ENCODE data around the gene ANKRD34B. TPM values are rescaled to one million over a fixed set of nuclear protein-coding genes. Genes with fewer than 3 reads are reported as not detected.

The ANKRD34B gene
- total and polyA plus RNA-seq, 2 of the 13 experiments (the other 11 are each of a cell fraction or from before 2014, with no cell fraction given), result 0.01 to 0.04 TPM

DNA sequence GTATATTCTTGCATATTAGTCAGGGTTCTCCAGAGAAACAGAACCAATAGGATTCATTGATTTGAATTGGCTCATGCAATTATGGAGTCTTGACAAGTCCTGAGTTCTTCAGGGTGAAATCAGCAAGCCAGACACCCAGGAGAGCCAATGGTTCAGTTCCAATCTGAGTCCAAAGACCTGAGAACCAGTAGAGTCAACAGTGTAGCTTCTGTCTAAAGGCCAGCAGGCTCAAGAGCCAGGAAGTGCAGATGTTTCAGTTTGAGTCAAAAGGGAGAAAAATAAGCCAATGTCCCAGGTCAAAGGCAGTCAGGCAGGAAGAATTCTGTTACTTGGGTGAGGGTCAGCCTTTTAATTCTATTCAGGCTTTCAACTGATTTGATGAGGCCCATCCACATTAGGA is 37.8 kb upstream of the ANKRD34B start:
- CTCF ChIA-PET (ENCODE audit: low intra/inter-chr PET ratio, low total read pairs), result no interaction called here
- H3K4me2 ChIP-seq (ENCODE audit: low read depth, low read length), result peak overlapping the region; percentile 48
- intact Hi-C loops (cut with micrococcal nuclease; ENCODE audit: unreplicated experiment) (no loop called here), in situ Hi-C loops (cut with HindIII; ENCODE audit: extremely low pct_ligation_motif_present, low pct_unique_long_range_greater_than_20kb) (no loop called here)
- no peaks in the 10 kb centered on the region for H3K79me2 ChIP-seq (ENCODE audit: insufficient read depth, low read length)
- H3K4me3 ChIP-seq (replicated peaks in 1 of 3; ENCODE audit: insufficient read depth in 1 of 3, low read depth in 2 of 3, low read length in 3 of 3), result no peak overlapping the region
- peak; percentile 67 for DNase-seq (ENCODE audit: low spot score)
- no peaks in the 10 kb centered on the region for H3K36me3 ChIP-seq (replicated peaks in 1 of 2; ENCODE audit: control insufficient read depth in 1 of 2, insufficient read depth in 2 of 2, low read length in 2 of 2)
- no peak overlapping the region for H2AFZ ChIP-seq (ENCODE audit: low read length)
- peak; percentile 100 for ATAC-seq
- no peaks in the 10 kb centered on the region for H3K27me3 ChIP-seq (ENCODE audit: control insufficient read depth in 1 of 2, insufficient read depth in 2 of 2, low read length in 2 of 2)
- no TSS peak for BruUV-seq (replicated peaks)
- H3K9me3 ChIP-seq (ENCODE audit: low read length), result no peaks in the 10 kb centered on the region
- no peaks in the 10 kb centered on the region for H4K20me1 ChIP-seq (ENCODE audit: insufficient read depth, low read length)
- peaks cover 32% of the 10 kb centered on the region for H3K4me1 ChIP-seq (ENCODE audit: insufficient read depth, low read length)
- no peak overlapping the region; the same call in 1 of the 2 replicates for H3K9ac ChIP-seq (ENCODE audit: insufficient read depth, low read depth, low read length)
- FAIRE-seq, result peak; percentile 93
- POLR2A ChIA-PET, result interaction anchor here (1.0 kb wide), 1 partner anchor 47 kb away, joined by 3 read pairs; the partner anchor contains the start of genes DHFR and MSH3
- H3K27ac ChIP-seq (ENCODE audit: extremely low read length, insufficient read depth, low read length), result peak overlapping the region; percentile 59
- TF ChIP-seq SRF (IDR thresholded peaks at IDR 0.05; ENCODE audit: low read depth, low read length), result no peak
- TF ChIP-seq PHF21A (CRISPR knock-in tag; IDR thresholded peaks at IDR 0.05), result peak; percentile 75
- peak; percentile 53; the same call in 1 of the 2 replicates for TF ChIP-seq RXRB (CRISPR knock-in tag; IDR thresholded peaks at IDR 0.05; ENCODE audit: borderline replicate concordance)
- TF ChIP-seq EP300 (IDR thresholded peaks at IDR 0.05; ENCODE audit: low read depth in 2 of 2, low read length in 2 of 2), result peak in 1 of 2 experiments; percentile 13; a peak in 1 of 4 replicates
- no peak for TF ChIP-seq EP300 (CRISPR knock-in tag; IDR thresholded peaks at IDR 0.05; ENCODE audit: borderline replicate concordance)
- no peak for TF ChIP-seq FOXA1 (IDR thresholded peaks at IDR 0.05)
- TF ChIP-seq FOXA1 (CRISPR knock-in tag; IDR thresholded peaks at IDR 0.05), result peak; percentile 54
- peak; percentile 82; the same call in 1 of the 2 replicates for TF ChIP-seq ZNF292 (CRISPR knock-in tag; IDR thresholded peaks at IDR 0.05; ENCODE audit: borderline replicate concordance, low read depth)
- TF ChIP-seq ZNF574 (CRISPR knock-in tag; IDR thresholded peaks at IDR 0.05), result 0 out of 2 replicates have a peak, but pooled peaks have one; percentile 17
- TF ChIP-seq ZGPAT (CRISPR knock-in tag; IDR thresholded peaks at IDR 0.05), result peak; percentile 32; the same call in 1 of the 2 replicates
- no peak for TF ChIP-seq EEA1 (CRISPR knock-in tag; IDR thresholded peaks at IDR 0.05; ENCODE audit: borderline replicate concordance)
- TF ChIP-seq, protein P1, sequence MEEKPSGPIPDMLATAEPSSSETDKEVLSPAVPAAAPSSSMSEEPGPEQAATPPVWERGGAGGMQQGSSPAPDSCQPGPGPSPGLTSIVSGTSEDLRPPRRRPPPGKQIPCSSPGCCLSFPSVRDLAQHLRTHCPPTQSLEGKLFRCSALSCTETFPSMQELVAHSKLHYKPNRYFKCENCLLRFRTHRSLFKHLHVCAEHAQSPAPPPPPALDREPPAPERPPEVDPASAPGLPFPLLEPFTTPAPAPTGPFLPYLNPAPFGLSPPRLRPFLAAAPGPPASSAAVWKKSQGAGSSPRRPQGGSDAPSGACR (CRISPR knock-in tag; IDR thresholded peaks at IDR 0.05), result 0 out of 2 replicates have a peak, but pooled peaks have one; percentile 29
- peak; percentile 86; the same call in 1 of the 2 replicates for TF ChIP-seq AHDC1 (CRISPR knock-in tag; IDR thresholded peaks at IDR 0.05; ENCODE audit: borderline replicate concordance)
- TF ChIP-seq KDM3A (CRISPR knock-in tag; IDR thresholded peaks at IDR 0.05; ENCODE audit: low read depth), result 0 out of 2 replicates have a peak, but pooled peaks have one; percentile 39
